Esophagus muscularis mucosa (tissue), 3 donors: ENCODE measurements around the gene KRTAP12-1.

Source experiments
- CTCF ChIP-seq, 3 experiments: fragments of 200-600 bp in 2 of 3; fragments of 450-650 bp in 1 of 3; sonication (generic) in 2 of 3; IDR thresholded peaks; one replicate each; pipeline ENCODE4 v1.5.1; 2017 to 2019; ENCODE audit warnings: antibody characterized with exemption in 3 of 3, mild to moderate bottlenecking in 2 of 3, moderate library complexity in 1 of 3
- POLR2A ChIP-seq: fragments of 450-650 bp; IDR thresholded peaks from one replicate; pipeline ENCODE4 v1.6.1; 2017; ENCODE audit warnings: antibody characterized with exemption, moderate library complexity, mild to moderate bottlenecking, low read depth

GRCh38 chr21:44637018-44637850 is 44.7 kb downstream of the KRTAP12-1 start, which contains the start of gene KRTAP10-10:
- no peak for TF ChIP-seq CTCF (IDR thresholded peaks at IDR 0.05)
- no peak for TF ChIP-seq POLR2A
